Measurements from ENCODE around the gene ZNF451.

Gene ZNF451

DNA sequence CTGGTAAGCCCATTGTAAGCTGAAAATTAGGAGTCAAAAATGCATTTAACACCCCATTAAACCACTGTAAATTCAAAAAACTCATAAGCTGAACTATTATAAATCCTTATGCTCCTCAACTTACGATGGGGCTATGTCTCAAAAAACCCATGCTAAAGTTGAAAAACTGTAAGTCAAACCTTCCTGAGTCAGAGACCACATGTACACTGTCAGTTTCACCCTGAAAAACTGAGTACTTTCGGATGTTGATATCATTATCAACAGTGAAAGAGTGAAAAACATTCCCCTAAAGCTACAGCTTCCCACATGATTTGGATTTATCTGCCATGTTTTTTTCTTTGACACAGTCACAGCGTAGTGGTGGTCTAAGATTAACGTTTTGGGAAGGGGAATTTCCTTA lies 117.9 kb downstream of the ZNF451 start:
- DNase-seq: no peak

DNA sequence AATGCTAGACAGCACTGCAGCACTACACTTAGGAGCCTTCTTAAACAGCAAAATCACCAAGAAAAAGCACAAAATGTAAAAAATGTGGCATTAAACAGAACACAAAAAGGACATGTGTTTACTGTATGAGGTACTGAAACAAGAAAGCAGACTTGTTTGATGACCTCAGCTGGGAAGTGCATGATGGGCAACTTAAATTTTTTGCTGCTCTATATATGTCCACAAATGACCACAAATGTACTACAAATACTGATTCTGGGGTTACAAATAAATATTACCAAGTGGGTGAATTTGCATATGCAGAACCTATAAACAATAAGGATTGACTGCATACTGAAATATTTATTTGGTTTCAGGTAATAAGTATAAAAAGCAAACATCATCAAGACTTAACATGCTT lies 119.0 kb downstream of the ZNF451 start:
- no peak for DNase-seq

- DNase-seq: no peak
Measured at GRCh38 chr6:57210060-57210459, 120.1 kb downstream of the ZNF451 start.

- DNase-seq: no peak
Measured at GRCh38 chr6:57215260-57215659, 125.3 kb downstream of the ZNF451 start.

DNA sequence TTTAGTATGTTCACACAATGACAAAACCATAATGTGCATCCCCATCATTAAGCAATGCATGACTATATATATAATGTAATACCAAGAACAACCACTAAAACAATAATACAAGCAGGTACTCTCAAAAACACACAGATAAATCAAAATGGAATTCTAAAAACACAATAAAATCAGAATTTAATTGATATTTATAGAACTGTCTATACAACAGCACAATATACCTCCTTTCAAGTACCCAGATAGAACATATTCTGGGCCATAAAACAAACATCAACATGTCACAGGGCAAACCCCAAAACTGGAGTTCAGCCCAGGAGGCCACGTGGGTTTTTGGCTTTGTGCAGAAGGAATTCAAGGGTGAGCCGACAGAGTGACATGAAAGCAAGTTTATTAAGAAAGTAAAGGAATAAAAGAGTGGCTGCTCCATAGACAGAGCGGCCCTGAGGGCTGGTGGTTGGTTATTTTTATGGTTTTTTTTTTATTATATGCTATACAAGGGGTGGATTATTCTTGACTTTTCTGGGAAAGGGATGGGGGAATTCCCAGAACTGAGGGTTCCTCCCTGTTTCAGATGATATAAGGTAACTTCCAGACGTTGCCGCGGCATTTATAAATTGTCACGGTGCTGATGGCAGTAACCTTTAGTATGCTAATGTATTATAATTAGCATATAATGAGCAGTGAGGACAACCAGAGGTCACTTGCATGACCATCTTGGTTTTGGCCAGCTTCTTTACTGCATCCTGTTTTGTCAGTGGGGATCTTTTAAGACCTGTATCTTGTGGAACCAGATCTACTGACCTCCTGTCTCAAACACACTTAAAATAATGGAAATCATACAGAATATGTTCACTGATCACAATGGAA lies 126.5 kb downstream of the ZNF451 start:
- no peak for DNase-seq

GRCh38 chr6:57217270-57217669 lies 127.3 kb downstream of the ZNF451 start:
- no peak for DNase-seq
